HG03521 (cell line): ENCODE results near the gene GNAQ.
"Not testable (repeated sequence)": the region's sequence is repeated elsewhere in the genome, so short reads cannot be mapped to it uniquely, and the experiment has no call there.

Experiments used
- ATAC-seq: cut with Tn5 transposase; IDR thresholded peaks from one replicate; pipeline ENCODE4 v1.9.1; 2021; ENCODE audit warnings: mild to moderate bottlenecking, moderate library complexity; ENCODE audit not compliant: unreplicated experiment

Gene GNAQ

GRCh38 chr9:78031444-78031892 is at the start of gene GNAQ:
Gene GNAQ (minus strand): TSS chr9:78031811. CDS start chr9:78031235, 576 bp downstream.
- ATAC-seq = no peak

GRCh38 chr9:78074385-78075291 is 43.0 kb upstream of the GNAQ start:
- no peak for ATAC-seq

- ATAC-seq = no peak
Observed at GRCh38 chr9:78073722-78074121, 42.1 kb upstream of the GNAQ start.

- no peak for ATAC-seq
Observed at GRCh38 chr9:78072586-78073199, 41.1 kb upstream of the GNAQ start.

GRCh38 chr9:78070521-78070920 is 38.9 kb upstream of the GNAQ start:
- no peak for ATAC-seq

GRCh38 chr9:78064075-78064474 is 32.5 kb upstream of the GNAQ start:
- no peak for ATAC-seq

- ATAC-seq = no peak
Observed at GRCh38 chr9:78062710-78063109, 31.1 kb upstream of the GNAQ start.

- ATAC-seq = not testable (repeated sequence)
Observed at GRCh38 chr9:78054218-78054617, 22.6 kb upstream of the GNAQ start.

- no peak for ATAC-seq
Observed at GRCh38 chr9:78053627-78054026, 22.0 kb upstream of the GNAQ start.

GRCh38 chr9:78050421-78050820 is 18.8 kb upstream of the GNAQ start:
- ATAC-seq = no peak

GRCh38 chr9:78049484-78049883 is 17.9 kb upstream of the GNAQ start:
- ATAC-seq = no peak

GRCh38 chr9:78047106-78047505 is 15.5 kb upstream of the GNAQ start:
- ATAC-seq = no peak

- no peak for ATAC-seq
Observed at GRCh38 chr9:78046112-78046511, 14.5 kb upstream of the GNAQ start.

GRCh38 chr9:78044886-78045285 is 13.3 kb upstream of the GNAQ start:
- no peak for ATAC-seq

GRCh38 chr9:78044189-78044588 is 12.6 kb upstream of the GNAQ start:
- ATAC-seq = no peak

GRCh38 chr9:78041971-78042370 is 10.4 kb upstream of the GNAQ start:
- ATAC-seq = no peak

GRCh38 chr9:78040726-78041125 is 9.1 kb upstream of the GNAQ start:
- ATAC-seq = no peak

GRCh38 chr9:78038620-78039300 is 7.1 kb upstream of the GNAQ start:
- no peak for ATAC-seq

GRCh38 chr9:78035383-78035993 is 3.9 kb upstream of the GNAQ start:
- ATAC-seq = no peak

GRCh38 chr9:78033870-78034269 is 2.3 kb upstream of the GNAQ start:
- ATAC-seq = no peak
